ENCODE results near the gene LRCOL1. TPM values are rescaled to one million over a fixed set of nuclear protein-coding genes. Genes with fewer than 3 reads are reported as not detected.

Gene LRCOL1
- total and polyA plus RNA-seq, 2 of the 13 experiments (the other 11 are each of a cell fraction or from before 2014, with no cell fraction given), result not detected

- TF ChIP-seq MAZ (IDR thresholded peaks at IDR 0.05; ENCODE audit: borderline replicate concordance, low read depth, low read length) (no peak), MAZ (CRISPR knock-in tag; IDR thresholded peaks at IDR 0.05; ENCODE audit: low read depth) (0 out of 2 replicates have a peak, but pooled peaks have one; percentile 23)
Observed at GRCh38 chr12:132559652-132560363, 50.6 kb downstream of the LRCOL1 start (continued).

DNA sequence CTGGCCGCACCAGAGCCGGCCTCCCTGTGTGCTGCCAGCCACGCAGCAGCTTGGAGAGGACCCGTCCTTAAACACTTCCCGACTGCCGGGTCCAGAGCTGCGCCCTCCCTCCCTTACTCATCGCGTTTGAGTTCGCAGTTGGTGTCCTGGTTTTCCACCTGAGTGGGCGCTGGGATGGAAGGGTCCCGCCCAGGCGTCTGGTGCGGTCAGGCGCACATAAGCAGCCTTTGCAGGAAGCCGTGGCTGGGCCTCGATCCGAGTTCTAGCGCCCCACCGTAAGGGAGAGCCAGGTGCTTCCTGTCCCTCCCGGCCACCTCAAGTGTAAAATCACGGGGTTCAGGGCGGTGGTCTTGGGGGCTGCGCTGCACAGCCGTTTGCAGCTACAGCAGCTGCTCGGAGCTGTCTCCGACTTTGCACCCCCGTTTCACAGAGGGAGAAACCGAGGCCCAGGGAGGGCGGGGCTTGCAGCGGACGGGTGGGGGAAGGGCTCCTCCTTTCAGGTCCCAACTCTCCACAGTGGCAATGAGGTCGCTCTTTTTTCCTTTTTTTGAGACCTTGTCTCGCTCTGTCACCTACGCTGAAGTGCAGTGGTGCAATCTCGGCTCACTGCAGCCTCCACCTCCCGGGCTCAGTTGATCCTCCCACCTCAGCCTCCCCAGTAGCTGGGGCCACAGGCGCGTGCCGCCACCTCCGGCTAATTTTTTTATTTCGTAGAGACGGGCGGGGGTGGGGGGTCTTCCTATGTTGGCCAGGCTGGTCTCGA, 51.3 kb downstream of the LRCOL1 start:
- Histone ChIP-seq H3K9me3 (ENCODE audit: low read length) (no peaks in the 10 kb centered on the region), H3K79me2 (ENCODE audit: insufficient read depth, low read length) (peaks cover 7% of the 10 kb centered on the region), H3K4me3 (replicated peaks in 1 of 3; ENCODE audit: insufficient read depth in 1 of 3, low read depth in 2 of 3, low read length in 3 of 3) (peak overlapping the region; percentile 25 to 76 (median 52); a peak in 3 of 6 replicates), H3K36me3 (replicated peaks in 1 of 2; ENCODE audit: control insufficient read depth in 1 of 2, insufficient read depth in 2 of 2, low read length in 2 of 2) (no peaks in the 10 kb centered on the region), H3K27ac (ENCODE audit: extremely low read length, insufficient read depth, low read length) (no peak overlapping the region), H3K27me3 (ENCODE audit: control insufficient read depth in 1 of 2, insufficient read depth in 2 of 2, low read length in 2 of 2) (no peaks in the 10 kb centered on the region), H4K20me1 (ENCODE audit: insufficient read depth, low read length) (peaks cover 12% of the 10 kb centered on the region; the same call in 1 of the 2 replicates), H2AFZ (ENCODE audit: low read length) (no peak overlapping the region), H3K4me2 (ENCODE audit: low read depth, low read length) (peak overlapping the region; percentile 68), H3K9ac (ENCODE audit: insufficient read depth, low read depth, low read length) (no peak overlapping the region), H3K4me1 (ENCODE audit: insufficient read depth, low read length) (peaks cover 33% of the 10 kb centered on the region)
- POLR2A ChIA-PET, result no interaction called here
- CTCF ChIA-PET (ENCODE audit: low intra/inter-chr PET ratio, low total read pairs), result interaction anchor here (0.8 kb wide), 1 partner anchor 144 kb away, joined by 3 read pairs; no protein-coding TSS in a partner anchor
- TF ChIP-seq PATZ1 (CRISPR knock-in tag; IDR thresholded peaks at IDR 0.05) (no peak), AGO2 (optimal IDR thresholded peaks at IDR 0.05; ENCODE audit: low read depth, low read length) (peak; percentile 41)
- TF ChIP-seq, protein P1, sequence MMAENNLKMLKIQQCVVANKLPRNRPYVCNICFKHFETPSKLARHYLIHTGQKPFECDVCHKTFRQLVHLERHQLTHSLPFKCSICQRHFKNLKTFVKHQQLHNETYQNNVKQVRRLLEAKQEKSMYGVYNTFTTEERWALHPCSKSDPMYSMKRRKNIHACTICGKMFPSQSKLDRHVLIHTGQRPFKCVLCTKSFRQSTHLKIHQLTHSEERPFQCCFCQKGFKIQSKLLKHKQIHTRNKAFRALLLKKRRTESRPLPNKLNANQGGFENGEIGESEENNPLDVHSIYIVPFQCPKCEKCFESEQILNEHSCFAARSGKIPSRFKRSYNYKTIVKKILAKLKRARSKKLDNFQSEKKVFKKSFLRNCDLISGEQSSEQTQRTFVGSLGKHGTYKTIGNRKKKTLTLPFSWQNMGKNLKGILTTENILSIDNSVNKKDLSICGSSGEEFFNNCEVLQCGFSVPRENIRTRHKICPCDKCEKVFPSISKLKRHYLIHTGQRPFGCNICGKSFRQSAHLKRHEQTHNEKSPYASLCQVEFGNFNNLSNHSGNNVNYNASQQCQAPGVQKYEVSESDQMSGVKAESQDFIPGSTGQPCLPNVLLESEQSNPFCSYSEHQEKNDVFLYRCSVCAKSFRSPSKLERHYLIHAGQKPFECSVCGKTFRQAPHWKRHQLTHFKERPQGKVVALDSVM (CRISPR knock-in tag; IDR thresholded peaks at IDR 0.05), result peak; percentile 27; the same call in 1 of the 2 replicates
- intact Hi-C loops (cut with micrococcal nuclease; ENCODE audit: unreplicated experiment) (no loop called here), in situ Hi-C loops (cut with HindIII; ENCODE audit: extremely low pct_ligation_motif_present, low pct_unique_long_range_greater_than_20kb) (loop anchor here (5.0 kb wide), 1 partner anchor 142 kb away; no protein-coding TSS in a partner anchor)
- BruUV-seq (replicated peaks), result no TSS peak
- no peak for FAIRE-seq
- DNase-seq (ENCODE audit: low spot score), result no peak
- 84% methylated on average over 38 of the region's 45 CpGs for WGBS (ENCODE audit: low lambda C conversion rate)
- ATAC-seq, result no peak

All from HepG2 (cell line).